Mucosa of stomach (tissue), 1 donor: Measurements from ENCODE around the gene C7orf33.

ENCODE experiments used
- H3K27me3 ChIP-seq: one replicate; pipeline ENCODE4 v1.7.0; 2013; ENCODE audit warnings: mild to moderate bottlenecking, low read length; ENCODE audit not compliant: control insufficient read depth, insufficient read depth
- H3K36me3 ChIP-seq: one replicate; pipeline ENCODE4 v1.7.0; 2013; ENCODE audit warnings: low read length; ENCODE audit not compliant: control insufficient read depth, insufficient read depth
- H3K4me1 ChIP-seq: one replicate; pipeline ENCODE4 v1.7.0; 2013; ENCODE audit warnings: mild to moderate bottlenecking, low read length; ENCODE audit not compliant: control insufficient read depth, insufficient read depth
- H3K4me3 ChIP-seq: one replicate; pipeline ENCODE4 v1.7.0; 2013; ENCODE audit warnings: low read length
- H3K9ac ChIP-seq: one replicate; pipeline ENCODE4 v1.7.0; 2013; ENCODE audit warnings: mild to moderate bottlenecking, low read length, moderate library complexity
- H3K9me3 ChIP-seq: one replicate; pipeline ENCODE4 v1.7.0; 2013; ENCODE audit warnings: mild to moderate bottlenecking, low read length, moderate library complexity; ENCODE audit not compliant: control insufficient read depth
- donor health status: Pancreatic carcinoma.

C7orf33 gene

GRCh38 chr7:148615085-148615730, 24.6 kb downstream of the C7orf33 start:
- no peak overlapping the region for H3K4me3 ChIP-seq
- H3K9me3 ChIP-seq = no peaks in the 10 kb centered on the region
- H3K27me3 ChIP-seq = no peaks in the 10 kb centered on the region
- H3K36me3 ChIP-seq = no peaks in the 10 kb centered on the region
- H3K4me1 ChIP-seq = no peaks in the 10 kb centered on the region
- no peak overlapping the region for H3K9ac ChIP-seq

GRCh38 chr7:148620749-148621359, 30.3 kb downstream of the C7orf33 start:
- no peak overlapping the region for H3K9ac ChIP-seq
- no peak overlapping the region for H3K4me3 ChIP-seq
- H3K36me3 ChIP-seq = no peaks in the 10 kb centered on the region
- H3K4me1 ChIP-seq = peaks cover 7% of the 10 kb centered on the region
- H3K9me3 ChIP-seq = no peaks in the 10 kb centered on the region
- H3K27me3 ChIP-seq = peaks cover 3% of the 10 kb centered on the region

GRCh38 chr7:148621563-148621962, 31.0 kb downstream of the C7orf33 start:
- Histone ChIP-seq H3K27me3 (peaks cover 3% of the 10 kb centered on the region), H3K9ac (no peak overlapping the region), H3K4me1 (peaks cover 7% of the 10 kb centered on the region), H3K9me3 (no peaks in the 10 kb centered on the region), H3K4me3 (no peak overlapping the region), H3K36me3 (no peaks in the 10 kb centered on the region)

- Histone ChIP-seq H3K9ac (no peak overlapping the region), H3K4me1 (peaks cover 7% of the 10 kb centered on the region), H3K36me3 (no peaks in the 10 kb centered on the region), H3K27me3 (peaks cover 3% of the 10 kb centered on the region), H3K9me3 (no peaks in the 10 kb centered on the region), H3K4me3 (no peak overlapping the region)
Measured at GRCh38 chr7:148622887-148623585, 32.5 kb downstream of the C7orf33 start.

GRCh38 chr7:148623586-148624282, 33.2 kb downstream of the C7orf33 start:
- Histone ChIP-seq H3K9ac (no peak overlapping the region), H3K9me3 (no peaks in the 10 kb centered on the region), H3K4me3 (no peak overlapping the region), H3K27me3 (peaks cover 3% of the 10 kb centered on the region), H3K36me3 (no peaks in the 10 kb centered on the region), H3K4me1 (peaks cover 7% of the 10 kb centered on the region)

- Histone ChIP-seq H3K4me3 (no peak overlapping the region), H3K9me3 (no peaks in the 10 kb centered on the region), H3K4me1 (peaks cover 7% of the 10 kb centered on the region), H3K36me3 (no peaks in the 10 kb centered on the region), H3K9ac (no peak overlapping the region), H3K27me3 (peaks cover 3% of the 10 kb centered on the region)
Measured at GRCh38 chr7:148624735-148625134, 34.2 kb downstream of the C7orf33 start.

GRCh38 chr7:148625342-148625741, 34.8 kb downstream of the C7orf33 start:
- Histone ChIP-seq H3K36me3 (no peaks in the 10 kb centered on the region), H3K9ac (no peak overlapping the region), H3K27me3 (peaks cover 3% of the 10 kb centered on the region), H3K4me1 (peaks cover 6% of the 10 kb centered on the region), H3K4me3 (no peak overlapping the region), H3K9me3 (no peaks in the 10 kb centered on the region)

GRCh38 chr7:148626828-148627227, 36.3 kb downstream of the C7orf33 start:
- Histone ChIP-seq H3K27me3 (no peaks in the 10 kb centered on the region), H3K4me3 (no peak overlapping the region), H3K9ac (no peak overlapping the region), H3K4me1 (no peaks in the 10 kb centered on the region), H3K9me3 (no peaks in the 10 kb centered on the region), H3K36me3 (no peaks in the 10 kb centered on the region)

GRCh38 chr7:148628011-148628410, 37.4 kb downstream of the C7orf33 start:
- H3K4me3 ChIP-seq = no peak overlapping the region
- no peaks in the 10 kb centered on the region for H3K4me1 ChIP-seq
- H3K36me3 ChIP-seq = no peaks in the 10 kb centered on the region
- H3K9ac ChIP-seq = no peak overlapping the region
- H3K27me3 ChIP-seq = no peaks in the 10 kb centered on the region
- no peaks in the 10 kb centered on the region for H3K9me3 ChIP-seq

- H3K9me3 ChIP-seq = no peaks in the 10 kb centered on the region
- no peaks in the 10 kb centered on the region for H3K36me3 ChIP-seq
- no peak overlapping the region for H3K9ac ChIP-seq
- H3K4me1 ChIP-seq = no peaks in the 10 kb centered on the region
- no peak overlapping the region for H3K4me3 ChIP-seq
- no peaks in the 10 kb centered on the region for H3K27me3 ChIP-seq
Measured at GRCh38 chr7:148630078-148630477, 39.5 kb downstream of the C7orf33 start.

- H3K9ac ChIP-seq = no peak overlapping the region
- H3K4me3 ChIP-seq = no peak overlapping the region
- H3K4me1 ChIP-seq = no peaks in the 10 kb centered on the region
- no peaks in the 10 kb centered on the region for H3K36me3 ChIP-seq
- H3K9me3 ChIP-seq = no peaks in the 10 kb centered on the region
- H3K27me3 ChIP-seq = no peaks in the 10 kb centered on the region
Measured at GRCh38 chr7:148633761-148634160, 43.2 kb downstream of the C7orf33 start.

- H3K9me3 ChIP-seq = no peaks in the 10 kb centered on the region
- no peak overlapping the region for H3K9ac ChIP-seq
- H3K4me1 ChIP-seq = no peaks in the 10 kb centered on the region
- no peaks in the 10 kb centered on the region for H3K36me3 ChIP-seq
- H3K27me3 ChIP-seq = no peaks in the 10 kb centered on the region
- H3K4me3 ChIP-seq = no peak overlapping the region
Measured at GRCh38 chr7:148637094-148637493, 46.5 kb downstream of the C7orf33 start.
